Effector CD4-positive, alpha-beta T cell (primary cell): ENCODE data around the gene PLAC8.
"Not testable (repeated sequence)": the region's sequence is repeated elsewhere in the genome, so short reads cannot be mapped to it uniquely, and the experiment has no call there.

ENCODE experiments used
- DNase-seq: peaks from one replicate; pipeline ENCODE4 v3.0.0-alpha.2; 2020
- total RNA-seq: gene quantifications from one replicate; lab custom pipeline; 2026; lab: John Stamatoyannopoulos, UW

PLAC8 gene
- total RNA-seq: 89.5 reads per million, percentile 80 among the genes with 10 or more reads in this experiment

GRCh38 chr4:83114576-83114975 lies at the start of gene PLAC8:
PLAC8 (minus strand) TSS chr4:83114729; CDS start chr4:83107921, 6,808 bp downstream.
- peak; percentile 34 for DNase-seq

- DNase-seq: no peak
Measured at GRCh38 chr4:83153417-83153816, 38.9 kb upstream of the PLAC8 start.

GRCh38 chr4:83152746-83153145 lies 38.2 kb upstream of the PLAC8 start:
- DNase-seq: no peak

DNA sequence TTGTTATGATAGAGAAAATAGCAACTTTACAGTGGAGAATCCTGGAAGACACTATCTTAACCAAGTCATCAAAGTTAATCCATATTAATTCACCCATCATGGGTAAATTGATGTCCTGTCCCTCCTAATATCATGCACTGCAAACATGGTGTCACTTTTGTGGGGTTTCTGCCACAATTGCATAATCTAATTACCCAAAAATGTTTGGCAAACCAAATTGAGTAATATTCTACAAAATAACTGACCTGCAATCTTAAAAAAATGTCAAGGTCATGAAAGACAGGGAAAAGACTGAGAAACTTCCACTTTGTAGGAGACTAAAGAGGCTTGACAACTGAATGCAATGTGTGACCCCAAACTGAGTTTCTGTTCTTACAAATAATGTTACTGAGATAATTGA lies 37.1 kb upstream of the PLAC8 start:
- DNase-seq: no peak

DNA sequence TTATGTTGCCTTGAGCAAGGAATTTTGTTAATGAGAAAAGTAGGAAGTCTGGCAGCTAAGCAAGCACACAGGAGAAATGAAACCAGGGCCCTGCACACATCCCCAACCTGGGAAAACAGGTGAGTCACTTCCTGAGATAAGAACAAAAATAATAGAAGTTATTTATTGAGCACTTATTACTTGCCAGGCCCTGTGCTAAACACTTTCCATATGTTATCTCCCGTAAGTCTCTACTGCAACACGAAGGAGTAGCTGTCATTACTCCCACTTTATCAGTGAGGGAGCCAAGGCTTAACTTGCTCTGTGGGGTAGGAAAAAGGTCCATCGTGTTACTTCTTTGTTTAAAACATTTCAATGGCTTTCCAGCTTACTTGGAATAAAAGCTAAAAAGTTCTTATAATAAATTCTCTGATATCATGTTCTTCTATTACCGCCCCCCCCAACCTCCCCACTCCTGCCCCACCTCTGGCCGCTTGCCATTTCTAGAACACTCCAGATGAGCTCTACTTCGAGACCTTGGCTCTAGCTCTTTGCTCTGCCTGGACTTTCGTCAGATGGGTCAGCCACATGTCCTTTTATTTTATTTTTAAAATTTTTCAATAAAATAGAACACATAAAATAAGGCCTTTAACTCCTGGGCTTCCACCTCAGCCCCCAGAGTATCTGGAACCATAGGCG lies 36.3 kb upstream of the PLAC8 start:
- no peak for DNase-seq

GRCh38 chr4:83149865-83150652 lies 35.5 kb upstream of the PLAC8 start:
- no peak for DNase-seq

DNA sequence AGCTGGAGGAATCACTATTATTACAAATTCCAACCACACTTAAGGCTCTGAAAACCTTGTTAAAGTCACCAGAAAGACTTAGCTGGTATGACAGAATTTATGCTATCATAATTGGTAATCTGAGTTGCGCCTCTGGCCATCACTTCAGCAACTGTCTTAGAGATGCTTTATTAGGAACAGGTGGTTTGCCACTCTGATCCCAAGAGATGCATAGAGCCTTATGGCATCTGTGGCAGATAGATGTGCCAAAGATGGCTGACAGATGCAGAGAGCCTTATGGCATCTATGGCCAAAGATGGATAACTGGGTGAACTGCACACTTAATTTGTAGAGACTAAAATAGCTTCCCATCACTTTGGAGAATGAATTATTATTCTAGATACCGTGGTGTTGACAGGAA lies 32.3 kb upstream of the PLAC8 start:
- no peak for DNase-seq

DNA sequence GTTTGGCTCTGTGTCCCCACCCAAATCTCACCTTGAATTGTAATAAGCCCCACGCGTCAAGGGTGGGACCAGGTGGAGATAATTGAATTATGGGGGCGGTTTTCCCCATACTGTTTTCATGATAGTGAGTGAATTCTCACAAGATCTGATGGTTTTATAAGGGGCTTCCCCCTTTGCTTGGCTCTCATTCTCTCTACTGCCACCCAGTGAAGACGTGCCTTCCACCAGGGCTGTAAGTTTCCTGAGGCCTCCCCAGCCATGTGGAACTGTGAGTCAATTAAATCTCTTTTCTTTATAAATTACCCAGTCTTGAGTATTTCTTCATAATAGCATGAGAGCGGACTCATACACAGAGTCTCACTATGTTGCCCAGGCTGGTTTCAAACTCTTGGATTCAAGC lies 31.2 kb upstream of the PLAC8 start:
- DNase-seq: not testable (repeated sequence)

DNA sequence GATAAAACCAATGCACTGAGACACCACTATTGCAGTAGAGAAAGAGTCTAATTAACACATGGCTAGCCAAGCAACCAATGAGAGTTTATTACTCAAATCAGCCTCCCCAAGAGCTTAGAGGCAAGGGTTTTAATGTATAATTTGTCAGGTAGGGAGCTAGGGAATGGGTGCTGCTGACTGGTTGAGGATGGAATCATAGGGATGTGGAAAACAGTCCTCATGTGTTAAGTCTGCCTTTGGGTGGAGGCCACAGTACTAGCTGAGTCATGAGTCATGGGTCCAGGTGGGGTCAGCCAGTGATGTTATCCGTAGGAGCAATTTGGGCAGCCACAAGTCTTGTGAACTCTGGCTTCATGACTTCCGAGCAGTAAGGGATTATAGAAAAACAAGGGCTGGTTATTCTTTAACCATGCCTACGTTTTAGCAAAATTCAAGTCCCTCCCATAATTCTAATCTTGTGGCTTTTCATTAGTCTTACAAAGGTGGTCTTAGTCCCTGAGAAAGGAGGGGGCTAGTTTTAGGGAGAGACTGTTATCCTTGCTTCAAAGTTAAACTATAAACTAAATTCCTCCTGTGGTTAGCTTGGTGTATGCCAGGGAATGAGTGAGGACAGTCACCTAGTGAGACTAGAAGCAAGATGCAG lies 25.1 kb upstream of the PLAC8 start:
- DNase-seq: no peak

GRCh38 chr4:83138946-83139345 lies 24.4 kb upstream of the PLAC8 start:
- no peak for DNase-seq

GRCh38 chr4:83132065-83132464 lies 17.5 kb upstream of the PLAC8 start:
- DNase-seq: no peak

DNA sequence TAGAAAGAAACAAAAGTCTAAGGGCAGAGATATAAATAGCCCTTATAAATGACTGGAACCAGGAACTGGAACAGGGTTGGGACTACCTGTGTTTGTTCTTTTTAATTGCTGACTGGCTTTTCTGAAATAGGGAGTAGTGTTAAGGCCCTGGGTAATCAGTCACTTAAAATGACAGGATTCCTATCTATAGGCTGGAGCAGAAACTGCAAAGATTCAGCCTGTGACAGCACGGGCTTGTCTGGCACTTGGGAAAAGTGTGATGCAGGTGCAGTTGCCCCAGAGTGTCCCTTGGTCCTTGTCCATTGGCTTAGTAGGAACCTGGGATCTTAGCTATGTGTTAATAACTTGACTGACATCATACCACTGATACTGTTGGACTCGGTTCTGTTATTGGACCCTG lies 14.7 kb upstream of the PLAC8 start:
- DNase-seq: no peak

- no peak for DNase-seq
Measured at GRCh38 chr4:83128240-83128929, 13.9 kb upstream of the PLAC8 start.

DNA sequence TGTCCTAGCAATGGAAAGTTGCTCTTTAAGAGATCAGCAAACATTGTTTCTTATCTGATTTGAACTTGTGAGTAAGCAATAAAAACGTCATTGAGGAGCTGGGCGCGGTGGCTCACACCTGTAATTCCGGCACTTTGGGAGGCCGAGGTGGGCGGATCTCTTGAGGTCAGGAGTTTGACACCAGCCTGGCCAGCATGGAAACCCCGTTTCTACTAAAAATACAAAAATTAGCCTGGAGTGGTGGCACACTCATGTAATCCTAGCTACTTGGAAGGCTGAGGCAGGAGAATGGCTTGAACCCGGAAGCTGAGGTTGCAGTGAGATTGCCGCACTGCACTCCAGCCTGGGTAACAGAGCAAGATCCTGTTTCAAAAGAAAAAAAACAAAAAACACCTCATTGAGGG lies 11.2 kb upstream of the PLAC8 start:
- DNase-seq: peak; percentile 23

GRCh38 chr4:83124111-83124780 lies 9.7 kb upstream of the PLAC8 start:
- no peak for DNase-seq

- no peak for DNase-seq
Measured at GRCh38 chr4:83121246-83121645, 6.7 kb upstream of the PLAC8 start.

DNA sequence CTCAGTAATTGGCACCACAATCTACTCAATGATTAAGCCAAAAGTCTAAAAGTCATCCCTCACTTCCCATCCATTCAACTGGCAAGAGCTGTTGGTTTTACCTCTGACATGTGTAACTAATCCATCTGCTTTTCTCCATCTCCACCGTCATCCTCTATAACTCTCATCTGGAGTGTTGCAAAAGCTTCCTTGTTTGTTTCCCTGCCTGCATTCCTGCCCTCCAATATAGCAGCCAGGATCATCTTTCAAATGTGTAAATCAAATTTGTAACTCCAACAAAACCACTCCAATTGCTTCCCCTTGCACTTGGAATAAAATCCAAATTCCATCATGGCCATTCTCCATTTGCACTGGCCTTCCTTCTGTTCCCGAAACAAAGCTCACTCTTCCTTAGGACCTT lies 4.3 kb upstream of the PLAC8 start:
- no peak for DNase-seq

DNA sequence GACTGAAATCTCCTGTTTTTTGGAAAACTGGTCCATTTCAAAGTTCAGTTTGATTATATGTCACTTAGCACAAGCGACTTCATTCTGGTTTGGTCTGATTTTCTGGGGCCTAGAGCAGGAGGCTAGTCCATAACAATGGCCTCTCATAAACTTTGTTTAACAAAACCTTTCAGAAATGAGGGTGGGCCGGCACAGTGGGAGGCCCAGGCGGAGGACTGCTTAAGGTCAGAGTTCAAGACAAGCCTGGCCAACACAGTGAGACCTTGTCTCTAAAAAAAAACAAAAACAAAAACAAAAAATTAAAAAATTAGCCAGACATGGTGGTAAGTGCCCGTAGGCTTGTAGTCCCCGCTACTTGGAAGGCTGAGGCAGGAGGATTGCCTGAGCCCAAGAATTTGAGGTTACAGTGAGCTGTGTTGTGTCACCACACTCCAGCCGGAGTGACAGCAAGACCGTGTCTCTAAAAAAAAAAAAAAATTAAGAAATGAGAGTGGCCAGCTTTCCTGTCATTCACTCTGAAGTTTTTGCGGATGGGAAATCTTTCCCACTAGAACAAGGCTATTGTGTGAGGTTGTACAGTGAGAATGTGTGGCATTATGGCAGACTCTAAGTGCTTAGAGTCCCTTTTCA lies 1.2 kb upstream of the PLAC8 start:
- no peak for DNase-seq

DNA sequence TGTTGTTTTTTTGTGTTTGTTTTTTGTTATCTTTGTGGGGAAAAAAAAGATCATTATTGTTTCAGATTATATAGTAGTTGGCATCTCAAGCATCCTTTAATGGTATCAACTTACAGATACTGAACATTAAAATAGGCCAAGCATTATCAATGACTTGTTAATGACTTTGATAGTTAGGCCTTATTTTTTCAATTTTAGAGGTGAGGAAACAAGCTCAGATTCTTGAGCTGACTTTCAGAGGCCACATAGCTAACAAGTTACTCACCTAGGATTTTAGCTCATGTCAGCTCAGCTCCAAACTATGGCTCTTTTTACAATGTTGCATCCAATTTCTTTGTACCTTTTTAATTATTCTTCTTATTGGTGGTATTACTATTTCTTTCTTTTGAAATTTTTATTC lies 471 bp upstream of the PLAC8 start:
- DNase-seq: no peak

DNA sequence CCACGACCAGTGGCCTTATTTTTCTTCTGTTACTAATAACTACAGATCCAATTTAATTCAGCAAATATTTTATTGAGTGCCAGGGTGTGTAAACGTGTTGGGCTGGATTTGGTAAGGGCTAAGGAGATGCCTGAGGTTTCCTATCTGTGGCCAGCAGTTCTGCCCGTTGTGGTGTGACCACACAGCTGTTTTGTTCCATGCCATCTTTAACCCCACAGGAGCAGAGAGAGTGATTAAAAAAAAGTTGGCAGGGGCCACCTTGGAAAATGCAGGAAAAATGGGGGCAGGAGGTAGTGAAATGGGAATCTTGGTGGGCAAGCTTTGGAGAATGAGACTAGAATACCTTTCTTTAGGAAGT lies 1.1 kb downstream of the PLAC8 start:
- DNase-seq: no peak

- DNase-seq: no peak
Measured at GRCh38 chr4:83112678-83113428, 1.7 kb downstream of the PLAC8 start.
